ENCODE data around the gene ZNF665. TPM values are rescaled to one million over a fixed set of nuclear protein-coding genes. Genes with fewer than 3 reads are reported as not detected.
"Not testable (repeated sequence)": the region's sequence is repeated elsewhere in the genome, so short reads cannot be mapped to it uniquely, and the experiment has no call there.

ZNF665 gene
- total RNA-seq (2014; rRNA removed; shearing (Covaris generic)): 2.6 and 2.9 TPM in 2 replicates

GRCh38 chr19:53192771-53193534 lies at the start of gene ZNF665:
ZNF665 (minus strand) TSS chr19:53193358; CDS start chr19:53182898, 10,460 bp downstream.
- DNase-seq: peak; percentile 90
- H3K36me3 ChIP-seq: peaks cover 11% of the 10 kb centered on the region

DNA sequence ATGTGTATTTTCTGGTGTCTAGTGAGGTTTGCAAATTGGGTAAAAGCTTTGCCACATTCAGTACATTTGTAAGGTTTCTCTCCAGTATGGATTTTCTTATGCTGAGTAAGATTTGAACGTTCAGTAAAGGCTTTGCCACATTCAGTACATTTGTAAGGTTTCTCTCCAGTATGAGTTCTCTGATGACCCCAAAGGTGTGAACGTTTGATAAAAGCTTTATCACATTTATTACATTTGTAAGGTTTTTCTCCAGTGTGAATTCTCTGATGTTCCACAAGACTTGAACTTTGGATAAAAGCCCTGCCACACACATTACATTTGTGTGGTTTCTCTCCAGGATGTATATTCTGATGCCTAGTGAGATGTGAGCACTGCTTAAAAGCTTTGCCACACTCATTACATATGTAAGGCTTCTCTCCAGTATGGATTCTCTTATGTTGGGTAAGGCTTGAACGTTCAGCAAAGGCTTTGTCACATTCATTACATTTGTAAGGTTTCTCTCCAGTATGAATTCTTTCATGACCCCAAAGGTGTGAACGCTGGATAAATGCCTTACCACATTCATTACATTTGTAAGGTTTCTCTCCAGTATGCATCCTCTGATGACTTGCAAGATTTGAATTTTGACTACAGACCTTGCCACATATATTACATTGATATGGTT lies 44.1 kb upstream of the ZNF665 start:
- Histone ChIP-seq H3K9me3 (replicated peaks) (peaks cover 14% of the 10 kb centered on the region; the same call in 1 of the 2 replicates), H3K27me3 (no peaks in the 10 kb centered on the region), H3K4me1 (no peaks in the 10 kb centered on the region), H3K4me3 (no peak overlapping the region), H3K27ac (no peak overlapping the region), H3K36me3 (no peaks in the 10 kb centered on the region)
- no peak for DNase-seq

More at GRCh38 chr19:53192771-53193534, at the start of gene ZNF665:
- Histone ChIP-seq H3K4me3 (peak within 1 kb of the TSS; percentile 82), H3K9me3 (replicated peaks) (no peaks in the 10 kb centered on the region; the same call in none of the 2 replicates), H3K4me1 (no peaks in the 10 kb centered on the region; the same call in 1 of the 2 replicates), H3K27me3 (no peaks in the 10 kb centered on the region), H3K27ac (peak within 1 kb of the TSS; percentile 54)

DNA sequence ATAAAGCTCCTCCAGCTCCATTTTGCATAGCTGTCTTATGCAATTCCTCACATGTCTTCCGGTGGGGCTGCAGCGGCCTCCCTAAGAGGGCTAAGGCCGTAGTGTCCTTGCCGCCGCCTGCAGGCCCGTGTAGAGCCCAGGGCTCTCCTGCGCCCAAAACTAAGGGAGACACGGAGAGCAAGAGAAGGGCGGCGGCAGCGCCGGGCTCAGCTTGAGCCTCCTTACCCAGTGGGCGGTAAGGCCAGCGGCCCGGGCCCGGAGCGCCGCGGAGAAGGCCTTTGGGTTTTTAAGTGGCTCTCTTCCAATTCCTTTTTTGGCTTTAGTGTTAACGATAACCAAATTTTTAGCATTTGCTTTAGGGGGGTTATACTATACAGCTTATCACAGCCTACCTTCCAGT lies 31.4 kb upstream of the ZNF665 start:
- Histone ChIP-seq H3K4me3 (no peak overlapping the region), H3K36me3 (no peaks in the 10 kb centered on the region), H3K27ac (no peak overlapping the region), H3K4me1 (no peaks in the 10 kb centered on the region), H3K27me3 (no peaks in the 10 kb centered on the region), H3K9me3 (replicated peaks) (peaks cover 2% of the 10 kb centered on the region; the same call in 1 of the 2 replicates)
- DNase-seq: no peak

GRCh38 chr19:53222716-53223115 lies 29.6 kb upstream of the ZNF665 start:
- not testable (repeated sequence) for H3K27ac ChIP-seq; H3K4me1 ChIP-seq; H3K4me3 ChIP-seq; DNase-seq; H3K27me3 ChIP-seq; H3K9me3 ChIP-seq (replicated peaks); H3K36me3 ChIP-seq

GRCh38 chr19:53212703-53213320 lies 19.7 kb upstream of the ZNF665 start:
- Histone ChIP-seq H3K27me3 (no peaks in the 10 kb centered on the region), H3K9me3 (replicated peaks) (peaks cover 18% of the 10 kb centered on the region), H3K4me3 (no peak overlapping the region), H3K27ac (no peak overlapping the region), H3K4me1 (no peaks in the 10 kb centered on the region), H3K36me3 (no peaks in the 10 kb centered on the region)
- no peak for DNase-seq

- H3K4me3 ChIP-seq, H3K27me3 ChIP-seq, H3K4me1 ChIP-seq, DNase-seq, H3K36me3 ChIP-seq, H3K27ac ChIP-seq: not testable (repeated sequence)
- H3K9me3 ChIP-seq (replicated peaks): peaks cover 18% of the 10 kb centered on the region
Measured at GRCh38 chr19:53211554-53211953, 18.4 kb upstream of the ZNF665 start.

DNA sequence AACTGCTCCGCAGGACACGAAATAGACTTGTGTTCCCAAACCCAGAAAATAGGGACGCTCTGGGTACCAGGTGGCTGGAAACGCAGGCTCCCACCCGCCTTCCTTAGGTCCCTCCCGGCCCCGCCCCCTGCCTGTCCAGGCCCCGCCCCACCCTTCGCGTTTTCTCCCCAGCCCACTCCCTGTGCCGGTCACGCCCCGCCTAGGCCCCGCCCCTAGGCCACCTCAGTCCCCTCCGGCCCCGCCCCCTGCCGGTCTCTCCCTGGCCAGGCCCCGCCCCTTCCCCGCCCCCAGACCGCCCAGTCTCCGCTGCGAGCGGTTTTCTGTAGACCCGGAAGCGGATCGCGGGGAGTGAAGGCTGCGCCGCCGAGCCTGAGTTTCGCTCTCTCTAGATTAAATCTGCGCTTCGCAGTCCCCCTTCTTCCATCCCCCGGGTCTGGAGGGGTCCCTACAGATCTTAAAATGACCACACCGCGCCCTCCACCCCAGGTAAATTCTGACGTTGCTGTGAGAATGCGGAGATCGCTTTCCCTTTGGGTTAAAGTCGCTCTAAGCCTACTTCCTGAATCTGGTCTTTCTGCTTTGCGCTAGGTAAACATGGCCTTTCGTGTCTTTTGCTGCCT lies 3.7 kb upstream of the ZNF665 start:
- peak overlapping the region; percentile 71 for H3K4me3 ChIP-seq
- no peaks in the 10 kb centered on the region for H3K36me3 ChIP-seq
- no peaks in the 10 kb centered on the region; the same call in 1 of the 2 replicates for H3K4me1 ChIP-seq
- peak; percentile 94 to 97 for DNase-seq
- H3K27me3 ChIP-seq: no peaks in the 10 kb centered on the region
- peak overlapping the region; percentile 33; the same call in 1 of the 2 replicates for H3K27ac ChIP-seq
- H3K9me3 ChIP-seq (replicated peaks): no peaks in the 10 kb centered on the region; the same call in 1 of the 2 replicates

DNA sequence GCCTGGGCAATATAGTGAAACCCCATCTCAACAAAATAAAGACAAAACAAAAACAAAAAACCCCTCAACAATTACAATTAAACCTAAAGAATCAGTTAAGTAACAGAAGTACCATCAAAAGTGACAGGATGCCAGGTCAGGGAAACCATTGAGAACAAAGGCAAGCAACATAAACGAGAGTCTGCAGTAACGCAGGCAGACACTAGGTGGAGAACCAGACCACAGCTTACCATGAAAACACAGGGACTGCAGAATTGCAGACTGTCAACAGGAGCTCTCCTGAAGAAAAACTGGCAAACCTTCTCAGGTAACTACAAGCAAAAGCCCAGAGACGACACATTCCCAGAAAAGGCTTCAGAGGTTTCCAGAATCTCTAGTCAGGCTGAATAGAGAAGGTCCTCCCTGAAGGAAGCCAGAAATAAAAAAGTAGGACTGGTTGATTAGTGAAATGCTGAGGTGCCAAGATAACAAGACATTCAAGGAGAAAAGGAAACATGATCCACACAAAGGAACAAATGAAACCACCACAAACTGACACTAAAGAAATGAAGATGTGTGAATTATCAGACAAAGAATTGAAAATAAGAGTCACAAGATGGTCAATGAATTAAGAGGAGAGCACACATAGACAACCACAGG lies 2.2 kb upstream of the ZNF665 start:
- Histone ChIP-seq H3K27me3 (no peaks in the 10 kb centered on the region), H3K27ac (no peak overlapping the region), H3K36me3 (peaks cover 9% of the 10 kb centered on the region), H3K9me3 (replicated peaks) (no peaks in the 10 kb centered on the region; the same call in none of the 2 replicates), H3K4me1 (no peaks in the 10 kb centered on the region; the same call in 1 of the 2 replicates), H3K4me3 (no peak overlapping the region)
- peak; percentile 55 to 84 for DNase-seq

DNA sequence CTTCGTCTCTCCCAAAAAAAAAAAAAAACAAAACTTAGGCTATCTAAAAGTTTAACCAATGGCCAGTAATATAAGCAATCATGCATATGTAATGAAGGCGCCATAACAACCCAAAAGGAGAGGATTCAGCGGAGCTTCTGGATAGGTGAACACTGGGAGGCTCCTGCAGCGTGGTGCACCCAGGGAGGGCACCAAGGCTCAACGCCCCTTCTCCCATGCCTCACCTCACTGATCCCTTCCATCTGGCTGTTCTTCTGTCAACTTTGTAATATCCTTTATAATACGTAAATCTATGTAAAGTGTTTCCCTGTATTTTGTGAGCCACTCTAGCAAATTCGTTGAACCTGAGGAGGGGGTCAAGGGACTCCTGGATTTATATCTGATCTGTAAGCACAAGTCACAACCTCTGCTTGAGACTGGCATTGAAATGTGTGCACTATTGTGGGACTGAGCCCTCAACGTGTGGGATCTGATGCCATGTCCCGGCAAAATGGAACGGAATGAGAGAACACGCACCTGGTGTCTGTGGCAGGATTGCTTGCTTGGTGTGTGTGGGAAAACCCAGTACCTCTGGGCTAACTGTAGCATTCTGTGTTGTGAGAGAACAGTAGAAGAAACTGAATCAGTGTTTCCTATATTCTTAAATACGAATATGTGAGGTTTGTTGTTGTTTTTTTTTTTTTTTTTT lies 521 bp upstream of the ZNF665 start:
- DNase-seq: no peak
- peak overlapping the region; percentile 82 for H3K4me3 ChIP-seq
- H3K27ac ChIP-seq: no peak overlapping the region

GRCh38 chr19:53190253-53190652 lies 2.9 kb downstream of the ZNF665 start:
- no peak overlapping the region for H3K27ac ChIP-seq
- DNase-seq: no peak
- no peaks in the 10 kb centered on the region; the same call in none of the 2 replicates for H3K9me3 ChIP-seq (replicated peaks)
- H3K36me3 ChIP-seq: peaks cover 11% of the 10 kb centered on the region
- H3K4me3 ChIP-seq: no peak overlapping the region
- no peaks in the 10 kb centered on the region for H3K4me1 ChIP-seq
- no peaks in the 10 kb centered on the region for H3K27me3 ChIP-seq

More for the DNA sequence above, 521 bp upstream of the ZNF665 start:
- H3K9me3 ChIP-seq (replicated peaks): no peaks in the 10 kb centered on the region; the same call in none of the 2 replicates
- no peaks in the 10 kb centered on the region for H3K27me3 ChIP-seq
- H3K36me3 ChIP-seq: peaks cover 11% of the 10 kb centered on the region
- H3K4me1 ChIP-seq: no peaks in the 10 kb centered on the region; the same call in 1 of the 2 replicates

DNA sequence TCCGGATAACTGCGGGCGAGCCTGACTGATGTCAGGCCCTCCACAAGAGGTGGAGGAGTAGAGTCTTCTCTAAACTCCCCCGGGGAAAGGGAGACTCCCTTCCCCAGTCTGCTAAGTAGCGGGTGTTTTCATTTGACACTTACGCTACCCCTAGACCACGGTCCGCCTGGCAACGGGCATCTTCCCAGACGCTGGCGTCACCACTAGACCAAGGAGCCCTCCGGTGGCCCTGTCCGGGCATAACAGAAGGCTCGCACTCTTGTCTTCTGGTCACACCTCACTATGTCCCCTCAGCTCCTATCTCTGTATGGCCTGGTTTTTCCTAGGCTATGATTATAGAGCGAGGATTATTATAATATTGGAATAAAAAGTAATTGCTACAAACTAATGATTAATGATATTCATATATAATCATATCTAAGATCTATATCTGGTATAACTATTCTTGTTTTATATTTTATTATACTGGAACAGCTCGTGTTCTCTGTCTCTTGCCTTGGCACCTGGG lies 3.4 kb downstream of the ZNF665 start:
- H3K27me3 ChIP-seq; H3K9me3 ChIP-seq (replicated peaks); H3K4me3 ChIP-seq; H3K4me1 ChIP-seq; H3K27ac ChIP-seq; DNase-seq: not testable (repeated sequence)
- H3K36me3 ChIP-seq: peaks cover 11% of the 10 kb centered on the region

DNA sequence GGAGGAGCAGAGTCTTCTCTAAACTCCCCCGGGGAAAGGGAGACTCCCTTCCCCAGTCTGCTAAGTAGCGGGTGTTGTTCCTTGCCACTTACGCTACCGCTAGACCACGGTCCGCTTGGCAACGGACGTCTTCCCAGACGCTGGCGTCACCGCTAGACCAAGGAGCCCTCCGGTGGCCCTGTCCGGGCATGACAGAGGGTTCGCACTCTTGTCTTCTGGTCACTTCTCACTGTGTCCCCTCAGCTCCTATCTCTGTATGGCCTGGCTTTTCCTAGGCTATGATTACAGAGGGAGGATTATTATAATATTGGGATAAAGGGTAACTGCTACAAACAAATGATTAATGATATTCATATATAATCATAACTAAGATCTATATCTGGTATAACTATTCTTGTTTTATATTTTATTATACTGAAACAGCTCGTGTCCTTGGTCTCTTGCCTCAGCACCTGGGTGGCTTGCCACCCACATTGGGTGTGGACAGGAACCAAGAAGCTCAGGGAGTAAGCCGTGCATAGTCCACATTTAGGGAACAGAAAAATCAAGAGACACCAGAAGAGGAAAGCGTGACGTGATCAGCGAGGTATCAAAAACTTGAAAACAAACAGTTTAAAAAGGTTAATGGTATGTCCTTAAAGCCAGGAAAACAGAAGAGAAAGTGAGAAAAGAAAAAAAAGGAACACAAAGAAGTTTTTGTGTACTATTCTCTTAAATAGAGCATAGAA lies 7.8 kb downstream of the ZNF665 start:
- H3K4me3 ChIP-seq; H3K27ac ChIP-seq; H3K36me3 ChIP-seq; DNase-seq; H3K4me1 ChIP-seq; H3K27me3 ChIP-seq; H3K9me3 ChIP-seq (replicated peaks): not testable (repeated sequence)

DNA sequence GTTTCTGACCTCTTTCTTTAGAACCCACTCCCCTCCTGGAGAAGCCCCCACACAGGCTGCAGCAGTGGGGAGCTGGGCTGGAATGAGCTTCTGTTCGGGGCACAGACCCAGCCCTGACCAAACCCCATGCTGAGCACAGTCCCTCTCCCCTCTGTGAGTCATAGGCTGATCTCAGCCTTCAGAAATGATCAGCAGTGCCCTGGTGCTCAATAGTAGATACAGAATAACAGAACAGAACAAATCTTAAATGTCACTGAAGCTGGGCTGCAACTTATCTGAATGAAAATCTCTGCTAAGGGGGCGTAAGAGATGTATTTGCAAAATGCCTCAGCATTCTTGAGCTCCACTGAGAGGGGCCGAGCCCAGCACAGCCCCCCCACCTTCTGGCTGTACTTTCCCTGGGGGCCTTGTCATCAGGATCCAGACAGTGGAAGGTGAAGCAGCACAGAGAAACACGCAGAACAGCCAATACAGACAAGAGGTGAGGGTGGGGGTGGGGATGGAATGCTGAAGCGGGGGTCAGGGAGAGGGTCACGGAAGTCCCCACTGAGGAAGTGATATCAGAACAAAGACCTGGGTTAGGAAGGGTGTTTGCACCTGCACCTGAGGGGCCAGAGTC lies 9.9 kb downstream of the ZNF665 start:
- Histone ChIP-seq H3K27me3 (no peaks in the 10 kb centered on the region), H3K36me3 (peaks cover 2% of the 10 kb centered on the region; the same call in 1 of the 2 replicates), H3K9me3 (replicated peaks) (no peaks in the 10 kb centered on the region), H3K27ac (no peak overlapping the region), H3K4me1 (no peaks in the 10 kb centered on the region), H3K4me3 (no peak overlapping the region)
- DNase-seq: no peak
